Loucy (cell line): ENCODE results near the gene SLC9C2.

Experiments
- EZH2phosphoT487 ChIP-seq: fragments of 200-600 bp; IDR thresholded peaks from 2 replicates; pipeline ENCODE4 v1.6.1; 2018; ENCODE audit warnings: antibody characterized with exemption, mild to moderate bottlenecking, moderate library complexity, borderline replicate concordance
- TF ChIP-seq, protein P1 (sequence below): fragments of 200-600 bp; sonication (generic); conservative IDR thresholded peaks from 2 replicates; pipeline ENCODE4 v1.5.1; 2014; ENCODE audit warnings: mild to moderate bottlenecking, antibody characterized with exemption, low read length

DNA sequence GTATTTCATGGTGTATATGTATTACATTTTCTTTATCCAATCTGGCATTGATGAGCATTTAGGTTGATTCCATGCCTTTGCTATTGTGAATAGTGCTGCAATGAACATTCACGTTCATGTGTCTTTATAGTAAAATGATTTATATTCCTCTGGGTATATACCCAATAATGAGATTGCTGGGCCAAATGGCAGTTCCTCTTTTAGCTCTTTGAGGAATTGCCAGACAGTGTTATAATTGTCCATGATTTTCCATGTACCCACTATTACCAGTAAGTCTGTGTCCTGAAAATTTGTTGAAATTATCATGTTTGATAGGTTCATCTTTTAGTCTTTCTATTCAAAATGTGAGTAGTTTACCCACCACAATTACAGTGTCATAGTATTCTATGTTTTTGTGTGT lies 34.4 kb downstream of the SLC9C2 start:
- TF ChIP-seq, protein P1, sequence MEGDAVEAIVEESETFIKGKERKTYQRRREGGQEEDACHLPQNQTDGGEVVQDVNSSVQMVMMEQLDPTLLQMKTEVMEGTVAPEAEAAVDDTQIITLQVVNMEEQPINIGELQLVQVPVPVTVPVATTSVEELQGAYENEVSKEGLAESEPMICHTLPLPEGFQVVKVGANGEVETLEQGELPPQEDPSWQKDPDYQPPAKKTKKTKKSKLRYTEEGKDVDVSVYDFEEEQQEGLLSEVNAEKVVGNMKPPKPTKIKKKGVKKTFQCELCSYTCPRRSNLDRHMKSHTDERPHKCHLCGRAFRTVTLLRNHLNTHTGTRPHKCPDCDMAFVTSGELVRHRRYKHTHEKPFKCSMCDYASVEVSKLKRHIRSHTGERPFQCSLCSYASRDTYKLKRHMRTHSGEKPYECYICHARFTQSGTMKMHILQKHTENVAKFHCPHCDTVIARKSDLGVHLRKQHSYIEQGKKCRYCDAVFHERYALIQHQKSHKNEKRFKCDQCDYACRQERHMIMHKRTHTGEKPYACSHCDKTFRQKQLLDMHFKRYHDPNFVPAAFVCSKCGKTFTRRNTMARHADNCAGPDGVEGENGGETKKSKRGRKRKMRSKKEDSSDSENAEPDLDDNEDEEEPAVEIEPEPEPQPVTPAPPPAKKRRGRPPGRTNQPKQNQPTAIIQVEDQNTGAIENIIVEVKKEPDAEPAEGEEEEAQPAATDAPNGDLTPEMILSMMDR, result no peak
- no peak for TF ChIP-seq EZH2phosphoT487
